Peyer's patch (tissue), 4 donors: Measurements from ENCODE around the gene FAM180B.

ENCODE experiments used
- CTCF ChIP-seq, 6 experiments: fragments of 450-650 bp in 4 of 6; fragments of 200-600 bp in 2 of 6; sonication (generic) in 1 of 6; IDR thresholded peaks; one replicate each; pipeline ENCODE4 v1.5.1; 2017 to 2019; ENCODE audit warnings: antibody characterized with exemption in 6 of 6, mild to moderate bottlenecking in 3 of 6, moderate library complexity in 1 of 6
- POLR2A ChIP-seq, 2 donors: fragments of 450-650 bp; IDR thresholded peaks; one replicate each; pipeline ENCODE4 v1.5.1; 2017; ENCODE audit warnings: antibody characterized with exemption in 2 of 2, mild to moderate bottlenecking in 2 of 2, moderate library complexity in 2 of 2

DNA sequence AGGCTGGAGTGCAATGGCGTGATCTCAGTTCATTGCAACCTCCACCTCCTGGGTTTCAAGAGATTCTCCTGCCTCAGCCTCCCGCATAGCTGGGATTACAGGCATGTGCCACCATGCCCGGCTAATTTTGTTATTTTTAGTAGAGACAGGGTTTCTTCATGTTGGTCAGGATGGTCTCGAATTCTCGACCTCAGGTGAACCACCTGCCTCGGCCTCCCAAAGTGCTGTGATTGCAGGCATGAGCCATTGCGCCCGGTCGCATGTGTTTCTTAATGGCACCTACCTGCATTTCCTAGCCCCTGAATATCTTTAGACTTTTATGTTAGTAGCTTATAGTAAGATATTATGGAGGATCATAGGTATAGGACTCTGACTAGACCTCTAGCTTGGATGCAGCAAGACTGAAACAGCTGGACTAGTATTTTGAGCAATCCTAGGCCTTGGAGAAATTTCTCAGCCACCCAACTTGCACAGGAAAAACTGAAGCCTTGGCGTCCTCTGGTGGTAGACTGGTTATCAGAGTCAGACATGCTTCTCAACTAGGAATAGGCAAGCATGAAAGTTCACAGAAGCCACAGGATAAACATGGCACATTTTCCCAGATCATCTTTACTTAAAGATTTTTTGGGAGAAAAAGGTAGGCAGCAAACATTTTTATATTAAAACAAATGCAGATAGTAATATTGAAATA is 30.4 kb downstream of the FAM180B start:
- TF ChIP-seq CTCF (IDR thresholded peaks at IDR 0.05) (peak in 5 of 6 experiments; percentile 30 to 55 (median 44)), POLR2A (IDR thresholded peaks at IDR 0.05) (no peak)
